22Rv1 (cell line): ENCODE results near the gene SEC63.
A peak's percentile ranks its signal among the peaks of the same experiment; 100 is the strongest.
"Not testable (repeated sequence)": the region's sequence is repeated elsewhere in the genome, so short reads cannot be mapped to it uniquely, and the experiment has no call there.

ENCODE experiments used
- H3K27ac ChIP-seq: fragments of 450-650 bp; 2 replicates; pipeline ENCODE4 v1.5.1; 2017
- ZFX ChIP-seq: fragments of 450-650 bp; IDR thresholded peaks from 2 replicates; pipeline ENCODE4 v1.6.1; 2017; ENCODE audit warnings: antibody characterized with exemption, borderline replicate concordance
- TF ChIP-seq, protein P1 (sequence below): fragments of 450-650 bp; IDR thresholded peaks from 2 replicates; pipeline ENCODE4 v1.5.1; 2017; ENCODE audit warnings: mild to moderate bottlenecking

SEC63 gene, protein sequence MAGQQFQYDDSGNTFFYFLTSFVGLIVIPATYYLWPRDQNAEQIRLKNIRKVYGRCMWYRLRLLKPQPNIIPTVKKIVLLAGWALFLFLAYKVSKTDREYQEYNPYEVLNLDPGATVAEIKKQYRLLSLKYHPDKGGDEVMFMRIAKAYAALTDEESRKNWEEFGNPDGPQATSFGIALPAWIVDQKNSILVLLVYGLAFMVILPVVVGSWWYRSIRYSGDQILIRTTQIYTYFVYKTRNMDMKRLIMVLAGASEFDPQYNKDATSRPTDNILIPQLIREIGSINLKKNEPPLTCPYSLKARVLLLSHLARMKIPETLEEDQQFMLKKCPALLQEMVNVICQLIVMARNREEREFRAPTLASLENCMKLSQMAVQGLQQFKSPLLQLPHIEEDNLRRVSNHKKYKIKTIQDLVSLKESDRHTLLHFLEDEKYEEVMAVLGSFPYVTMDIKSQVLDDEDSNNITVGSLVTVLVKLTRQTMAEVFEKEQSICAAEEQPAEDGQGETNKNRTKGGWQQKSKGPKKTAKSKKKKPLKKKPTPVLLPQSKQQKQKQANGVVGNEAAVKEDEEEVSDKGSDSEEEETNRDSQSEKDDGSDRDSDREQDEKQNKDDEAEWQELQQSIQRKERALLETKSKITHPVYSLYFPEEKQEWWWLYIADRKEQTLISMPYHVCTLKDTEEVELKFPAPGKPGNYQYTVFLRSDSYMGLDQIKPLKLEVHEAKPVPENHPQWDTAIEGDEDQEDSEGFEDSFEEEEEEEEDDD

DNA sequence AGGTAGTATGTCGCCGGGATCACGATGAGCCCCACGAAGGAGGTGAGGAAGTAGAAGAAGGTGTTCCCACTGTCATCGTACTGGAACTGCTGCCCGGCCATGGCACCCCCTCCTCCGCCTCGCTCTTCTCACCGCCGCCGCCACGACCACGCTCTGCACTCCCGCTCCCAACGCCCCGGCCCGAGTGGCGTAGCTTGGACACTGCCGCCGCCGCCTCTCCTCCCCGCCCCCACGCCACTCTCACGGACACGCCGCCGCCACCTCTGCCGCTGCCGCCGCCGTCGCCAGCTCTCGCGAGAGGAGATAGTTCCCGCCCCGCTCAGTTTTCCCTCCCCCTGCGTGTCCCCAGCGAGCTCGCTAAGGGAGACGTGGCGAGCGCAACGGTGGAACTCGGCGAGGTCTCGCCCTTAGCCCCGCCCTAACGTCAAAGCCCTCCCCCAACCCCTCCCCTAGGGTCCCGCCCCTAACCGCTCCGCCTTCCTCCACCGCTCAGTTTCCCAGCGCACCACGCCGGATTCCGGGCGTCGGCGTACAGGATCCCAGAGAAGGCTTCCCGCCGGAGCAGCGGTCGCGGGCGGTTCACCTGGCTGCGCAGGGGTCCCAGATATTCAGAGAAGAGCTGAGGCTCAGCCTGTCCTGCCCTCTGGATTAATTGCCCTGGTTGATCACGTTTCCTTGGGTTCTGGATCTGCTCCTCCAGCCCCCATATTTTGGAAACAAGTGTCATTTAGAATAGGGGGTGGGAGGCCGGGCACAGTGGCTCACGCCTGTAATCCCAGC lies at the start of gene SEC63:
TSS of gene SEC63 (minus strand) at position 300 of the 780 bp plus-strand sequence. CDS start at position 101, 199 bp downstream.
- TF ChIP-seq, protein P1, sequence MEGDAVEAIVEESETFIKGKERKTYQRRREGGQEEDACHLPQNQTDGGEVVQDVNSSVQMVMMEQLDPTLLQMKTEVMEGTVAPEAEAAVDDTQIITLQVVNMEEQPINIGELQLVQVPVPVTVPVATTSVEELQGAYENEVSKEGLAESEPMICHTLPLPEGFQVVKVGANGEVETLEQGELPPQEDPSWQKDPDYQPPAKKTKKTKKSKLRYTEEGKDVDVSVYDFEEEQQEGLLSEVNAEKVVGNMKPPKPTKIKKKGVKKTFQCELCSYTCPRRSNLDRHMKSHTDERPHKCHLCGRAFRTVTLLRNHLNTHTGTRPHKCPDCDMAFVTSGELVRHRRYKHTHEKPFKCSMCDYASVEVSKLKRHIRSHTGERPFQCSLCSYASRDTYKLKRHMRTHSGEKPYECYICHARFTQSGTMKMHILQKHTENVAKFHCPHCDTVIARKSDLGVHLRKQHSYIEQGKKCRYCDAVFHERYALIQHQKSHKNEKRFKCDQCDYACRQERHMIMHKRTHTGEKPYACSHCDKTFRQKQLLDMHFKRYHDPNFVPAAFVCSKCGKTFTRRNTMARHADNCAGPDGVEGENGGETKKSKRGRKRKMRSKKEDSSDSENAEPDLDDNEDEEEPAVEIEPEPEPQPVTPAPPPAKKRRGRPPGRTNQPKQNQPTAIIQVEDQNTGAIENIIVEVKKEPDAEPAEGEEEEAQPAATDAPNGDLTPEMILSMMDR = no peak
- no peak for TF ChIP-seq ZFX
- peak within 1 kb of the TSS; percentile 84 for H3K27ac ChIP-seq

DNA sequence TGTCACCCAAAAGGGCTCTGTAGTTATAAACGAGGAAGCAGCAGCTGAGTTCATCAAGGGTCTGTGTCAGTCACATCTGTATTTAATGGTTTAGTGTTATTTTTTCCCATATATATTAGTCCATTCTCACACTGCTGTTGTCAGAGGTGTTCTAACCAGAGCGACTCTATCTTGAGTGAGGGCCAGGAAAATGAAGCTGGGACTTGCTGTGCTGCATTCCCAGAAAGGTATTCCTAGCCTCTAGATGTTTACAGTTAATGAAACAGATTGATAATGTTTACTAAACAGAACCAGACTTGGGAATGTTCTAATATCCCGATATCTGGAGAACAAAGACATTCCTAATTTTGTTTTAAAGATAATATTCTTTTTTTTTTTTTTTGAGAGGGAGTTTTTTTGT lies 48.0 kb upstream of the SEC63 start:
- TF ChIP-seq ZFX = no peak
- TF ChIP-seq, protein P1 = no peak
- no peak overlapping the region for H3K27ac ChIP-seq

DNA sequence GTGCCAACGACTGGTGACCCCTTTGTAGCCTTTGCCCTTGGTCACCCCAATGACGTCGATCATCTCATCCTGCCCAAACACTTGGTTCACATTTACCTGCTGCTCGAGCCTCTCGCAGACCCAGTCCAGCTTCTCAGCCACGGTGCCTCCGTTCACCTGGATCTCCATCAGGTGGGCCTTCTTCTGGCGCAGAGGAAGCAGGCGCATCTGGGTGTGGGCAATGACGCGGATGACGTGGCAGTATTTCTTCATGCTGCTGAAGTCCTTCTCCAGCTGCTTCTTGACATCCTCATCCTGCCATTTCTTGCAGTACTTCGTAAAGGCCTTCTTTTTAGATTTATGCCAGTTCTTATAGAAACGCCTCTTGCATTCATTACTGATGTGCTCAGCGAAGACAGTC lies 46.9 kb upstream of the SEC63 start:
- no peak overlapping the region for H3K27ac ChIP-seq
- TF ChIP-seq, protein P1 = no peak
- TF ChIP-seq ZFX = no peak

DNA sequence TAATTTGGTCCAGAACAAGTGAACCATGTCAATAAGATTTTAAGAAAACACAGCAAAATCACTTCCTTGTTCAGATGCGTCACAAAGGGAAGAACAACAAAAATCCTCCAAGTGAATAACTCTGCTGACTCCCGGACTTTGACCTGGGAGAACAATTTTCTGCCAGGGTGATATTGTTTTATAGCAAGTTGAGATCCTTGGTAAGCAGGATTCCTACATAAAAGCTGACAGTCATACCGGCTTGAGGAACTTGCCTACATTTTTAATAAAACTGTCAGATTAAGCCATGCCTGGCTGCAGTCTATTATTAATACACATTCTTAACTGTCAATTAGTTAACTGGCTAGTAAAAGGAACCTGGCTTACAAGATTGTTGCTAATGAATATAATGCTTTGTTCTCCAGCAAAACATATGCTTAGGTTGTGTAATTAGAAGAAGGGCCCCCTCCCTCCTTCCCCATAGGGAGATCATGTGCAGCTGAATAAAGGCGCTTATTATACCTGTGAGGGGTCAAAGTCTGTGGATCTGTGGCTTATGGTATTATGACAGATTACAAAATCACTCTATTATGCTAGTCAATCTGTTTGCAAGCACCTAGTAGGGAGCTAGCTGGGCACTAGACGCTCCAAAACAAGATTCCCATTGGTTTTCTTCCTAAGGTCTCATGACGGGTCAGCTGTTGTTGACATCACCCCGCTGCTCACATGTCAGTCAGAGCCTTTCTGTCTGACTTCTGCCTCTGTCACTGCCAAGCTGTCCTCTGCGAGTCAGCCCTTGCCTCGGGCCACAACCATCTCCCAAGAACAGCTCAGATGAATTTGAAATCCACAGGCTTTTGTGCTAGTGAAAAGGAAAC lies 44.6 kb upstream of the SEC63 start:
- TF ChIP-seq ZFX = no peak
- TF ChIP-seq, protein P1 = no peak
- peak overlapping the region; percentile 78 for H3K27ac ChIP-seq

DNA sequence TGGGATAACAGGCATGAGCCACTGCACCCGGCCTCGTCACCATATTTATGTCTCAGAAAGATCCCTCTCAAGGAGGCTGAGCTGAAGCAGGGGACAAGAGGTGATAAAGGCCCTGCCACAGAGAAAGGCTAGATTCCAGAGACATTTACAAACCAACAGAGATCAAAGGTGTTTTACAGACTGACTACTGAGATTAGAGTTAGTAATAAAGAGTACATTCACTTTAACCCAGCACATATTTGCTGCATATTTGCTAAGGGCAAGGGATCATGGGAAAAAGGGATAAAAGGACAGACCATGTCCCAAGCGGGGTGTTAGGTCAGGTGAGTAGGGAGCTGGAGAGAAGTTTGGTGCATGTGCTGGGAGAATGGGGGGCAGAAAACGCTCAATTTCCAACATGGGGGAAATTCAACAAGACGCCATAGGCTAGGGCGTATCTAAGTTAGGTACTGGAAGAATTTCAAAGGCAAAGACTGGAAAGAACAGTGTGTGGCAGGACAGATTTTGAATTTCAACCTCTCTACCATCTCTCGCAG lies 43.8 kb upstream of the SEC63 start:
- H3K27ac ChIP-seq = peak overlapping the region; percentile 78
- TF ChIP-seq, protein P1 = no peak
- no peak for TF ChIP-seq ZFX

DNA sequence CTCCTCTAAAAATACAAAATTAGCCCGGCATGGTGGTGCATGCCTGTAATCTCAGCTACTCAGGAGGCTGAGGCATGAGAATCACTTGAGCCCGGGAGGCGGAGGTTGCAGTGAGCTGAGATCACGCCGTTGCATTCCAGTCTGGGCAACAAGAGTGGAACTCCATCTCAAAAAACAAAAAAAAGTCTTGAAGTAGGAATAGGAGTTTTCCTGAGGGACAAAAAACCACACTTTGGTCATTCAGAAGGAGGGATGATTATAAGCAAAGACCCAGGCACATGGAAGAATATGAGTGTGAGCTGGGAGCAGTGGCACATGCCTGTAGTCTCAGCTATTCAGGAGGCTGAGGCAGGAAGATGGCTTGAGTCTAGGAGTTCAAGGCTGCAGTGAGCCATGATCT lies 42.3 kb upstream of the SEC63 start:
- not testable (repeated sequence) for H3K27ac ChIP-seq

DNA sequence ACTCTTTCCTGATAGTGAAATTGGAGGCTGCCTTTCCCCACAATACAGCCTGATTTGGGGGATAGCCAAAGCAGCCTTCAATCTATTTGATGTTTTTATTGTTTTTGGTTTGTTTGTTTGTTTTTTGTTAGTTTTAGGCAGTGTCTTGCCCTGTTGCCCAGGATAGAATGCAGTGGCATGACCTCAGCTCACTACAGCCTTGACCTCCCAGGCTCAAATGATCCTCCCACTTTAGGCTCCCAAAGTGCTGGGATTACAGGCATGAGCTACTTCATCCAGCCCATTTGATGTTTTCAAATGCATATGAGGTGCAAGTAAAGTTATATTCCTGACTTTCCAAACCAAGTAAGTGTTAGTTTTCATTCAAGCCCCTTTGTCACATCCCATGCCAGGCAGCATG lies 41.3 kb upstream of the SEC63 start:
- no peak for TF ChIP-seq ZFX
- TF ChIP-seq, protein P1 = no peak
- H3K27ac ChIP-seq = no peak overlapping the region
